GM19328 (cell line): ENCODE data around the gene APOA5.
"Not testable (repeated sequence)": the region's sequence is repeated elsewhere in the genome, so short reads cannot be mapped to it uniquely, and the experiment has no call there.

Source experiments
- ATAC-seq: cut with Tn5 transposase; IDR thresholded peaks from one replicate; pipeline ENCODE4 v1.9.1; 2021; ENCODE audit warnings: mild to moderate bottlenecking, moderate library complexity; ENCODE audit not compliant: unreplicated experiment

Gene APOA5

GRCh38 chr11:116801662-116802061 lies 10.0 kb upstream of the APOA5 start:
- not testable (repeated sequence) for ATAC-seq

GRCh38 chr11:116800610-116801009 lies 8.9 kb upstream of the APOA5 start:
- no peak for ATAC-seq

- ATAC-seq: no peak
Observed at GRCh38 chr11:116798368-116798767, 6.7 kb upstream of the APOA5 start.

GRCh38 chr11:116797816-116798215 lies 6.1 kb upstream of the APOA5 start:
- ATAC-seq: no peak

- no peak for ATAC-seq
Observed at GRCh38 chr11:116796548-116796947, 4.9 kb upstream of the APOA5 start.

- no peak for ATAC-seq
Observed at GRCh38 chr11:116794851-116795250, 3.2 kb upstream of the APOA5 start.

- ATAC-seq: no peak
Observed at GRCh38 chr11:116793772-116794097, 2.1 kb upstream of the APOA5 start.

- no peak for ATAC-seq
Observed at GRCh38 chr11:116792869-116793771, 1.4 kb upstream of the APOA5 start.

GRCh38 chr11:116792144-116792868 lies 627 bp upstream of the APOA5 start:
- no peak for ATAC-seq

GRCh38 chr11:116791002-116791812 lies 472 bp downstream of the APOA5 start:
- ATAC-seq: no peak

GRCh38 chr11:116790167-116791001 lies 1.3 kb downstream of the APOA5 start:
- ATAC-seq: no peak

- ATAC-seq: no peak
Observed at GRCh38 chr11:116788975-116789374, 2.7 kb downstream of the APOA5 start.

- no peak for ATAC-seq
Observed at GRCh38 chr11:116788534-116788933, 3.1 kb downstream of the APOA5 start.

- peak; percentile 80 for ATAC-seq
Observed at GRCh38 chr11:116787786-116788486, 3.7 kb downstream of the APOA5 start, which contains the start of gene ZPR1. ZPR1 (minus strand) TSS chr11:116788023; CDS start chr11:116787990, 33 bp downstream.

GRCh38 chr11:116787436-116787785 lies 4.3 kb downstream of the APOA5 start:
- no peak for ATAC-seq

GRCh38 chr11:116786966-116787365 lies 4.7 kb downstream of the APOA5 start:
- ATAC-seq: no peak

GRCh38 chr11:116786326-116786725 lies 5.4 kb downstream of the APOA5 start:
- ATAC-seq: no peak

GRCh38 chr11:116782728-116783127 lies 9.0 kb downstream of the APOA5 start:
- no peak for ATAC-seq

GRCh38 chr11:116778556-116778955 lies 13.1 kb downstream of the APOA5 start:
- no peak for ATAC-seq

- no peak for ATAC-seq
Observed at GRCh38 chr11:116777056-116777455, 14.6 kb downstream of the APOA5 start.
